Activated naive CD8-positive, alpha-beta T cell treated with anti-CD3 and anti-CD28 coated beads for 36 hours (primary cell): ENCODE measurements around the gene P2RY2. TPM values are rescaled to one million over a fixed set of nuclear protein-coding genes. Genes with fewer than 3 reads are reported as not detected.

ENCODE experiments used
- DNase-seq: peaks from one replicate; pipeline ENCODE4 v3.0.0; 2021
- H3K27ac Mint-ChIP-seq: one replicate; pipeline ENCODE4 v1.8.0; 2022; ENCODE audit warnings: mild to moderate bottlenecking, moderate library complexity, mixed read lengths
- H3K27me3 Mint-ChIP-seq: one replicate; pipeline ENCODE4 v1.8.0; 2022; ENCODE audit warnings: mild to moderate bottlenecking, mixed read lengths
- H3K36me3 Mint-ChIP-seq: one replicate; pipeline ENCODE4 v1.8.0; 2021; ENCODE audit warnings: mild to moderate bottlenecking, mixed read lengths
- H3K4me1 Mint-ChIP-seq: one replicate; pipeline ENCODE4 v1.8.0; 2021; ENCODE audit warnings: mixed read lengths
- H3K4me3 Mint-ChIP-seq: one replicate; pipeline ENCODE4 v1.8.0; 2022; ENCODE audit warnings: mild to moderate bottlenecking, moderate library complexity, mixed read lengths
- H3K9me3 Mint-ChIP-seq: one replicate; pipeline ENCODE4 v1.8.0; 2022; ENCODE audit warnings: mixed read lengths
- total RNA-seq, 2 experiments: library from RNA; stranded (reverse); gene quantifications; one replicate each; pipeline ENCODE4 v1.2.3, GENCODE V29; 2021

P2RY2 gene
- total RNA-seq, 2 experiments from 2014 or later: not detected

GRCh38 chr11:73182824-73183321, 35.2 kb upstream of the P2RY2 start:
- H3K4me3 Mint-ChIP-seq: no peak overlapping the region
- H3K27ac Mint-ChIP-seq: no peak overlapping the region
- H3K27me3 Mint-ChIP-seq: peaks cover 16% of the 10 kb centered on the region
- DNase-seq: no peak
- no peaks in the 10 kb centered on the region for H3K36me3 Mint-ChIP-seq
- H3K4me1 Mint-ChIP-seq: peaks cover 3% of the 10 kb centered on the region
- H3K9me3 Mint-ChIP-seq: no peaks in the 10 kb centered on the region

- Mint-ChIP-seq H3K9me3 (no peaks in the 10 kb centered on the region), H3K36me3 (no peaks in the 10 kb centered on the region), H3K4me1 (peaks cover 3% of the 10 kb centered on the region), H3K4me3 (no peak overlapping the region), H3K27ac (no peak overlapping the region), H3K27me3 (peaks cover 16% of the 10 kb centered on the region)
- DNase-seq: peak; percentile 56
These were observed 33.0 kb upstream of the P2RY2 start for GRCh38 chr11:73184953-73185671.

- peaks cover 3% of the 10 kb centered on the region for H3K4me1 Mint-ChIP-seq
- no peaks in the 10 kb centered on the region for H3K9me3 Mint-ChIP-seq
- no peaks in the 10 kb centered on the region for H3K36me3 Mint-ChIP-seq
- DNase-seq: no peak
- H3K27ac Mint-ChIP-seq: no peak overlapping the region
- no peak overlapping the region for H3K4me3 Mint-ChIP-seq
- H3K27me3 Mint-ChIP-seq: peaks cover 16% of the 10 kb centered on the region
These were observed 32.3 kb upstream of the P2RY2 start for GRCh38 chr11:73185680-73186293.

GRCh38 chr11:73186294-73186850, 31.7 kb upstream of the P2RY2 start:
- no peak overlapping the region for H3K4me3 Mint-ChIP-seq
- no peak for DNase-seq
- H3K27ac Mint-ChIP-seq: no peak overlapping the region
- H3K4me1 Mint-ChIP-seq: peaks cover 3% of the 10 kb centered on the region
- no peaks in the 10 kb centered on the region for H3K9me3 Mint-ChIP-seq
- H3K27me3 Mint-ChIP-seq: peaks cover 16% of the 10 kb centered on the region
- no peaks in the 10 kb centered on the region for H3K36me3 Mint-ChIP-seq

- Mint-ChIP-seq H3K4me3 (no peak overlapping the region), H3K9me3 (no peaks in the 10 kb centered on the region), H3K4me1 (peaks cover 3% of the 10 kb centered on the region), H3K27ac (no peak overlapping the region), H3K27me3 (peaks cover 16% of the 10 kb centered on the region), H3K36me3 (no peaks in the 10 kb centered on the region)
- no peak for DNase-seq
These were observed 31.2 kb upstream of the P2RY2 start for GRCh38 chr11:73186886-73187285.

GRCh38 chr11:73187854-73188253, 30.2 kb upstream of the P2RY2 start:
- peaks cover 16% of the 10 kb centered on the region for H3K27me3 Mint-ChIP-seq

GRCh38 chr11:73188301-73188700, 29.8 kb upstream of the P2RY2 start:
- no peaks in the 10 kb centered on the region for H3K9me3 Mint-ChIP-seq
- no peak overlapping the region for H3K4me3 Mint-ChIP-seq
- H3K4me1 Mint-ChIP-seq: peaks cover 3% of the 10 kb centered on the region
- DNase-seq: no peak
- H3K27ac Mint-ChIP-seq: peak overlapping the region; percentile 12
- H3K36me3 Mint-ChIP-seq: no peaks in the 10 kb centered on the region
- peaks cover 16% of the 10 kb centered on the region for H3K27me3 Mint-ChIP-seq

More at GRCh38 chr11:73187854-73188253, 30.2 kb upstream of the P2RY2 start:
- Mint-ChIP-seq H3K4me3 (no peak overlapping the region), H3K9me3 (no peaks in the 10 kb centered on the region), H3K27ac (no peak overlapping the region), H3K4me1 (peaks cover 3% of the 10 kb centered on the region), H3K36me3 (no peaks in the 10 kb centered on the region)
- DNase-seq: no peak

- Mint-ChIP-seq H3K27me3 (peaks cover 15% of the 10 kb centered on the region), H3K27ac (no peak overlapping the region), H3K9me3 (no peaks in the 10 kb centered on the region), H3K36me3 (no peaks in the 10 kb centered on the region), H3K4me1 (peaks cover 3% of the 10 kb centered on the region), H3K4me3 (no peak overlapping the region)
- no peak for DNase-seq
These were observed 28.8 kb upstream of the P2RY2 start for GRCh38 chr11:73189315-73189714.

- peaks cover 12% of the 10 kb centered on the region for H3K27me3 Mint-ChIP-seq
- H3K9me3 Mint-ChIP-seq: no peaks in the 10 kb centered on the region
- peaks cover 2% of the 10 kb centered on the region for H3K4me1 Mint-ChIP-seq
- no peak overlapping the region for H3K4me3 Mint-ChIP-seq
- no peak for DNase-seq
- H3K27ac Mint-ChIP-seq: no peak overlapping the region
- H3K36me3 Mint-ChIP-seq: no peaks in the 10 kb centered on the region
These were observed 28.1 kb upstream of the P2RY2 start for GRCh38 chr11:73189723-73190556.

- no peak overlapping the region for H3K27ac Mint-ChIP-seq
- no peaks in the 10 kb centered on the region for H3K36me3 Mint-ChIP-seq
- peaks cover 7% of the 10 kb centered on the region for H3K27me3 Mint-ChIP-seq
- H3K9me3 Mint-ChIP-seq: no peaks in the 10 kb centered on the region
- DNase-seq: no peak
- H3K4me3 Mint-ChIP-seq: no peak overlapping the region
- H3K4me1 Mint-ChIP-seq: no peaks in the 10 kb centered on the region
These were observed 27.6 kb upstream of the P2RY2 start for GRCh38 chr11:73190557-73190885.

- no peak overlapping the region for H3K27ac Mint-ChIP-seq
- H3K4me3 Mint-ChIP-seq: no peak overlapping the region
- H3K27me3 Mint-ChIP-seq: peaks cover 5% of the 10 kb centered on the region
- no peaks in the 10 kb centered on the region for H3K4me1 Mint-ChIP-seq
- H3K9me3 Mint-ChIP-seq: no peaks in the 10 kb centered on the region
- H3K36me3 Mint-ChIP-seq: no peaks in the 10 kb centered on the region
- no peak for DNase-seq
These were observed 26.9 kb upstream of the P2RY2 start for GRCh38 chr11:73191151-73191550.

GRCh38 chr11:73192272-73192671, 25.8 kb upstream of the P2RY2 start:
- no peak overlapping the region for H3K4me3 Mint-ChIP-seq
- DNase-seq: peak; percentile 14
- no peaks in the 10 kb centered on the region for H3K27me3 Mint-ChIP-seq
- no peak overlapping the region for H3K27ac Mint-ChIP-seq
- H3K9me3 Mint-ChIP-seq: no peaks in the 10 kb centered on the region
- H3K4me1 Mint-ChIP-seq: no peaks in the 10 kb centered on the region
- H3K36me3 Mint-ChIP-seq: no peaks in the 10 kb centered on the region

GRCh38 chr11:73193251-73194033, 24.6 kb upstream of the P2RY2 start:
- H3K27ac Mint-ChIP-seq: no peak overlapping the region
- no peak overlapping the region for H3K4me3 Mint-ChIP-seq

GRCh38 chr11:73194034-73194507, 24.0 kb upstream of the P2RY2 start:
- H3K27me3 Mint-ChIP-seq: no peaks in the 10 kb centered on the region
- H3K9me3 Mint-ChIP-seq: no peaks in the 10 kb centered on the region
- no peak overlapping the region for H3K27ac Mint-ChIP-seq
- H3K4me1 Mint-ChIP-seq: no peaks in the 10 kb centered on the region
- H3K4me3 Mint-ChIP-seq: no peak overlapping the region
- DNase-seq: no peak
- no peaks in the 10 kb centered on the region for H3K36me3 Mint-ChIP-seq

More at GRCh38 chr11:73193251-73194033, 24.6 kb upstream of the P2RY2 start:
- H3K27me3 Mint-ChIP-seq: no peaks in the 10 kb centered on the region
- no peak for DNase-seq
- no peaks in the 10 kb centered on the region for H3K9me3 Mint-ChIP-seq
- H3K36me3 Mint-ChIP-seq: no peaks in the 10 kb centered on the region
- no peaks in the 10 kb centered on the region for H3K4me1 Mint-ChIP-seq
